CD4-positive, alpha-beta T cell treated with Interleukin-15 for 1 hour (primary cell): ENCODE measurements around the gene PDIA3.
"Not testable (repeated sequence)": the region's sequence is repeated elsewhere in the genome, so short reads cannot be mapped to it uniquely, and the experiment has no call there.

ENCODE experiments used
- DNase-seq: peaks from one replicate; pipeline ENCODE4 v3.0.0-alpha.2; 2020

PDIA3 gene

DNA sequence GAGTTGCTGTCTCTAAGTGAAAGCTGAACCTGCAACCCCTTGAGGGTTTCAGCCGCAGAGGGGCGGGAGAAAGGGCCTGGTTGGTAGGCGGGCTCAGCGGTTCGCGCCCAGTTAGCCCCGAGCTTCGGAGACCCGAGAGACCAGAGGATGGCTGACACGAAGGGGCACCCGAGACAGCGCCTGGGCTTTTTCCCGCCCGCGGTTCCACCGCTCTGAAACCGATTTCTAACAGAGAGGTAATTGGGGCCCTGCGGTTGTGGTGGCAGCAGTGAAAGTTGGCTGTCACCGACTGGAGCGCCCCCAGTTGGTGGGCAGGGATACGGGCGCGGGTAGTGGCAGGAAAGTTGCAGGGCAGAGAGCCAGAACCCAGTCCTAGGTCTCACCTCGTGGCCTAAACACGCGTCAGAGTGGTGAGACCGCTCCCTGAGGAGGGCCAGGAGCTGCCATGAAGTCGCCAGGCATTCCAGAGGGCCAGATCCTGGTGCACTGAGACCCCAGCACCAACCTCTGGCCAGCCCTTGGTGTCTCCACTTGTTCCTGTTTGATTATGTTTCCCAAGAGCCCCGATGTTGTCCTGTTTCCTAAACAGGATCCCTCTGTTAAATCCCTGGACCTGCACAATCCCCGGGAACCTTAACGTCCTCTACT is 31.2 kb downstream of the PDIA3 start:
- DNase-seq: peak; percentile 81

DNA sequence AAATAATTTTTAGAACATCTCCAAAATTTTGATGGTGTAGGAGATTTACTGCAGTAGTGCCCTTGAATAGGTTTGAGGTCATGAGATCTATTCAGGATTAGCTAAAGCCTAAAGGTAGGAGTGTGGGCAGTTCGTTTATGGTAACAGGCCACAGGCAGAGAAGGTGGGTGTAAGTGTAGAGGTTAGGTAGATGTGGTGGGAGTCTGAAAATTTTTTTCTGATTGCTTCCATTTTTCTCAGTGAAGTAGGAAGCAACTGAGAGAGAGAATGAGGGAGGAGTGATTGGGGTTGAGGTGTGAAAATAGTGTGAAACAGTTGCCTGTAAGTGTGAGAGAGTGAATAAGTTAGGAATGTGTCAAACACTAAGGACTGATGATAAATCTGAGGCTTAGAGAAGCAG is 32.8 kb downstream of the PDIA3 start:
- no peak for DNase-seq

GRCh38 chr15:43789409-43789808 is 43.2 kb downstream of the PDIA3 start:
- DNase-seq: no peak

GRCh38 chr15:43791993-43792760 is 45.9 kb downstream of the PDIA3 start, which contains the start of gene SERF2:
SERF2 (plus strand) TSS chr15:43792320; CDS start chr15:43792377, 57 bp downstream.
- peak; percentile 100 for DNase-seq

GRCh38 chr15:43792761-43793476 is 46.7 kb downstream of the PDIA3 start:
- peak; percentile 46 for DNase-seq

- DNase-seq: no peak
These were observed 47.4 kb downstream of the PDIA3 start for GRCh38 chr15:43793647-43794046.

GRCh38 chr15:43794269-43795037 is 48.2 kb downstream of the PDIA3 start:
- no peak for DNase-seq

DNA sequence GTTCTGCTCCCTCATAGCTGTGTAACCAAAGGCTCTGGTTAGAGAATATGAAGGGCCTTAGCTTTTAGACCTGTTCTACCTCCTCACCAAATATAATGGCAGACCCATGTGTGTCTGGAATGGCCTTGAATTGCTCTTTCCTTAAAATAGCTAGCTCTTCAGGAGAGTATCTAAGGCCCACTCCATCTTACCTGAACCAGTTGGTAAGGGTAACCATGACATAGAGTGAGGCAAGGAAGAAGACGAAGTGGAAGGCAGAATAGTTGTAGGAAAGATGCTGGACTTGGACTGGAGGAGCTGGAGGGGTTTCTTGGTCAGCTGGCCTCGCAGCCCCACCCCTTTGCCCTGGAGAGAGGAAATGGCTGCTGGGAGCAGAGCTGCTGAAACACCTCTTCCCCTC is 49.0 kb downstream of the PDIA3 start:
- DNase-seq: no peak

GRCh38 chr15:43795997-43796396 is 49.8 kb downstream of the PDIA3 start:
- no peak for DNase-seq

DNA sequence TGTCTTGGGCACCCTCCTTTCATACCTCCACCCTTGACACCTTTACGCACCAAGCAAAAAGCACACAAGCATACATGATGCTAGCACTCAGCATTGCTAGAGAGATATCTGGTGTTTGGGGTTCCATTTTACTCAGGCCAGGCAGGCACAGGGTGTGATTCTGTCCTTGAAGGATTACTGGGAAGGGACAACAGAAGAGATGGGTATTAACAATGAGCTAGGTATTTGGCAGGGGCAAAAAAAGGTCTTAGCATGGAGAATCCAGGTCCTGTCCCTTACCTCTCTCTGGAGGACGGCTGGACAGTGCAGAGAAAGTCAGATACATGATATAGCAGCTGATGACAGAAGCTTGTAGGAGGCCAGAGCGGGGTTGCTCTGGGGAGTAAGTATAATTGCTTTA is 50.3 kb downstream of the PDIA3 start:
- no peak for DNase-seq

- DNase-seq: no peak
These were observed 53.1 kb downstream of the PDIA3 start for GRCh38 chr15:43799209-43799944.

DNA sequence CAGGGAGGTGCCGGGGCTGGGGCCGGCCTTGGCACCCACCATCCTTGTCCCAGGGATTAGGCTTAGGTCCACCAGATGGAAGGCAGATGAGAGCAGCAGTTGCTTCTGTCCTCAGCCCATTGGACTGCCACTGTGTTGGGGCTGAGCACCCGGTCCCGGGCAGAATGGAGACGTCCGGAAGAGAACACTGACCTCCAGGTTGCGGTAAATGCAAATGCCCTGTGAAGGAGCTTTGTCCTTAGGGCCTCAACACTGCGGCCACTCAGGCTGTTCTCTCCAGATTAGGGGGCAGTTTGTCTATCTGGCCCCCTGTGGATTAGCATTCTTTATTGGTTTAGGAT is 53.7 kb downstream of the PDIA3 start, which contains the start of gene SERINC4:
SERINC4 (minus strand) TSS at position 276 of the 341 bp plus-strand sequence; CDS start at position 42, 234 bp downstream.
- DNase-seq: no peak

- peak; percentile 94 for DNase-seq
These were observed 54.3 kb downstream of the PDIA3 start, which contains the start of gene HYPK for GRCh38 chr15:43800286-43801141. HYPK (plus strand) TSS chr15:43800599; CDS start chr15:43800623, 24 bp downstream.

DNA sequence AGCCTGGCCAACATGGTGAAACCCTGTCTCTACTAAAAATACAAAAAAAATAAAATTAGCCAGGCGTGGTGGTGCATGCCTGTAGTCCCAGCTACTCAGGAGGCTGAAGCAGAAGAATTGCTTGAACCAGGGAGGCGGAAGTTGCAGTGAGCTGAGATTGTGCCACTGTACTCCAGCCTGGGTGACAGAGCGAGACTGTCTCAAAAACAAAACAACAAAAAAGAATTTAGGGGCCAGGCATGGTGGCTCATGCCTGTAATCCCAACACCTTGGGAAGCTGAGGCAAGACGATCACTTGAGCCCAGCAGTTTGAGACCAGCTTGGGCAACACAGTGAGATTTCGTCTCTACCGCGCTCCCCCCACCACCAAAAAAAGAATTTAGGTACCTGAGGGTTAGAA is 56.4 kb downstream of the PDIA3 start:
- not testable (repeated sequence) for DNase-seq

DNA sequence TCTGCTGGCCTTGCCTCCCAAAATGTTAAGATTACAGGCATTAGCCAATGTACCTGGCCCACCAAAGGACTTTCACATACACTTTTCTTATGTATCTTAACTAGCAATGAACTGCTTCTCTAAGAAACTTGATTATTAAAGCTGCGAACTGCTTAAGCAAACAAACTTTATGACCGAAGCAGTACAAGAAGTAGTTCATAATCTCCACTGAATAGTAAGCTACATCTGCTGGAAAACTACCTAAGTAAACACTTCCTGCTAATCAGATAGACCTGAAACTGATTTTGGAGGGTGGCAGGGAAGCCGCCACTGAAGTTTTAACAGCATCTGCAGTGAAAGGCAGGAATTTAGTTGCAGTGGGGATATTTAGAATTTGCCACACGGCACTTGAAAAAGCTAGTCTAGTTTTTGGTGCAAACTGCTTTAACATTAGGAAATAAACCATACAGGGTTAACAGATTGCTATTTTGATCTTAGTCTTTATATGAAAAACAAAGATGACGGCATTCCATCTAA is 62.3 kb downstream of the PDIA3 start:
- no peak for DNase-seq

GRCh38 chr15:43808960-43809678 is 62.9 kb downstream of the PDIA3 start:
- DNase-seq: peak; percentile 57

DNA sequence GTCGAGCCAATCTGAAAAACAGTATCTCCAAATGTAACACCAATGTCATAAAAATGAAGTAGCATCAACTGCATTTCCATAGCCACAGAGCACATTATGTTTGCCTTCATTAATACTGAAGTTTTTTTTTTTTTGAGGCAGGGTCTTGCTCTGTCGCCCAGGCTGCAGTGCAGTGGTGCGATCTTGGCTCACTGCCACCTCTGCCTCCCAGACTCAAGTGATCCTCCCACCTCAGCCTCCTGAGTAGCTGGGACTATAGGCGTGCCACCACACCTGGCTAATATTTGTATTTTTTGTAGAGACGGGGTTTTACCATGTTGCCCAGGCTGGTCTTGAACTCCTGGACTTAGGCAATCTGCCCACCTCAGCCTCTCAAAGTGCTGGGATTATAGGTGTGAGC is 68.8 kb downstream of the PDIA3 start:
- DNase-seq: not testable (repeated sequence)

DNA sequence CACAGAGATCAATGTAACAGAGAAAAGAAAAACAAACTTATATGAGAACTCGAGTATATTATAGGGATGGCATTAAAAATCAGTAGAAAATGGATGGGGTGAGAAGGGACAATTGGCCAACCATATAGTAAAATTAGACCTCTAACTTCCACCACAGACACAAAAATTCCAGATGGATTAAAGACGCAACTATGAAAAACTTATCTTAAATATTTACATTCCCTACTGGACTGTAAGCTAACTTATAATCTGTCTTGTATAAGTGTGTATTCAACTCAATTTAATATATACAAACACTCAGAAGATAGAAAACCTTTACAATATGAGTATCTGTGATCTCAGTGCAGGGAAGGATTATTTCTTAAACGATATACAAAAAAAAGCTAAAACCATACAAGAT is 75.3 kb downstream of the PDIA3 start:
- no peak for DNase-seq
